GM18526 (cell line): ENCODE results near the gene CLCA2.

Source experiments
- POLR2A ChIP-seq: IDR thresholded peaks from 3 replicates; pipeline ENCODE4 v1.6.1; 2011; ENCODE audit not compliant: insufficient read length; ENCODE audit errors: extremely low read depth

The CLCA2 gene

DNA sequence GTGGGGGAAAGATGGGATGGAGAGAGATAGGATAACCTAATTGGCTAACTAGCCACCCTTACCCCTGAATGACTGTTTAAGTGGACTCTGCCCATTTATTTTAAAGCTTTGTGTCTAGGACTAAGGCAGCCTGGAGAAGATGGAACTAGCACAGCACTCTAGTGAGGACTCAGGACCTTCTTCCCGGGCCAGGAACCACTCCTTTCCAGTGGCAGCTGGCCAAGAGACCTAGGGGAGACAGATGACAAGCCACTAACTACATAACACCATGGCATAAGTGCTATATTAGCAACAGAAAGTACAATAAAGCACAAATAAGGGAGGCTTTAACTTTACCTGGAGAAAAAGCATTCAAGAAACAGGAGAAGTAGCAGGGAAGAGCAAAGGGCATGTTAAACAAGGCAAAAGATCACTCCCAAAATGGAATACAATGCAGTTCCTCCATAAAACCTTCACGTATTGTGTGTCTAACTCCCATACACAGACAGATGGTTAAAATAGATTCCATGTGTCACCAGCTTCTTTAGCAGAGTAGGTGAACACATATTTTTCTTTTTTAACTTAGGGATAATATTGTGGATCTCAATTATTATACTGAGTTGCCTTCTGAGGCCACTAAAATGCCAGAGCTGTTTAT, 65.4 kb downstream of the CLCA2 start:
- TF ChIP-seq POLR2A = no peak

DNA sequence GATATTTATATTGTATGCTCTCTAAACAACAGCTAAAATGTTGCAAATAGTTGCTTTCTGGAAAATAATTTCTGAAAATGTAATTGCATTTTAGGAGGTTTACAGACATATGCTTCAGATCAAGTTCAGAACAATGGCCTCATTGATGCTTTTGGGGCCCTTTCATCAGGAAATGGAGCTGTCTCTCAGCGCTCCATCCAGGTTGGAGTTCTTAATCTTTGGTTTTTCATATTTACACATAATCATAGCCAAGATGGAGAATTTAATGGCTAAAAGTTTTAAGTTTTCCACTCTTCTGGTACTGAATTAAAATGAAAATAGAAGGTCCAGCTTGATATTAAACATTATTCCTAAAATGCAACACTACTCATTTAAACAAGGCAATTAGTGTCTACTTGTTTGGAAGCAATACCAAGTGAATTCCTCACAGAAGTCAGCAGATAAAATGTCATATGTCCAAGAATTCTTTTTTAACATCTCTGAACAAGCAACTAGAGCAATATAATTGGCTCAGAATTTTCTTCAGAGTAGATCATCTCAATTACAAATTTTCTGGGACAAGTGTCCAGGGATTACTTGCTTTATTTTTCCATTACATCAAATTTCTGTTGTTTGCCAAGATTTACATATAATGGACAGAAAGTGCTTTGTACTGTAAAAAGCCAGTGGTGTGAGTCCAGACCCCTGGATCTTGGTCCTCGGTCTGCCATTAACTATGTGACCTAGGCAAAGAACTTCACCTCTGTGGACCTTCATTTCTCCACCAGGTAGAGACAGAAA, 67.4 kb downstream of the CLCA2 start:
- no peak for TF ChIP-seq POLR2A

- no peak for TF ChIP-seq POLR2A
Measured at GRCh38 chr1:86498281-86498680, 74.3 kb downstream of the CLCA2 start.

DNA sequence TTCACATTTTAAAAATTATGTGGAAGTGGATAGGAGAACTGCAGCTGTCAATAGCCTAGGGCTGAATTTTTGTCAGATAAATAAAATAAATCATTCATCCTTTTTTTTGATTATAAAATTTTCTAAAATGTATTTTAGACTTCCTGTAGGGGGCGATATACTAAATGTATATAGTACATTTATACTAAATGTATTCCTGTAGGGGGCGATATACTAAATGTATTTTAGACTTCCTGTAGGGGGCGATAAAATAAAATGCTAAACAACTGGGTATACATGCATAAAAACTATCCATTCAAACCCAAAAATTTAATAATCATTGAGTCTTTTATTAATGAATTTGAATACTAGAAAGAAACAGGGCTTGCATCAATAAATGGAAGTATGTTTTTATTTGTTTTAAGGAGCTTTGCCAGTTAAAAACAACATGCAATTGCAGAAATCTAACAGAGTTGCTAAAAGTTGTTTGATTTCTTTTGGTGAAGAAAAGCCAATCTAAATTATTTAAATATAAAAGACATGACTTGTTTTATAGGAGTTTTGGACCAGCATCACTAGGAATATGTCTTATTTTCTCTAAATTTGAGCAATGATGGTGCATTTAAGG, 76.1 kb downstream of the CLCA2 start:
- TF ChIP-seq POLR2A = no peak

- no peak for TF ChIP-seq POLR2A
Measured at GRCh38 chr1:86500714-86501113, 76.7 kb downstream of the CLCA2 start.

GRCh38 chr1:86502721-86503405, 78.9 kb downstream of the CLCA2 start:
- no peak for TF ChIP-seq POLR2A

GRCh38 chr1:86503406-86504136, 79.6 kb downstream of the CLCA2 start:
- no peak for TF ChIP-seq POLR2A

DNA sequence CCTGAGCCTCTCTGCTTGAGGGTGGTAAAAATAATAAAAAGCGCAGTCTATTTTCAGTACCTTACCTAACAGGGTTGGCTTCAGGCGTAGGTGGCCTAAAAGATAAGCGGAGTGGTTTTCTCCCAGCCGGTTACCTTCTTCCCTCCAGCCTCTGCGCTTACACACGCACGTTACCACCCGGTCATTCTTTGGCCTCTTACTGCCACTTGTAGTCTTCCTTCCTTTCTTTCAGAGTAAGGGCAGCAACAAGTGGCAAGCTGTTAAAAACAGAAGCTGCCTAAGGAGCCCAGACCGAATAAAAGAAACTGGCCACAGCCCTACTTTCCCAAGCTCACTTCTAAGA, 80.1 kb downstream of the CLCA2 start:
- no peak for TF ChIP-seq POLR2A

GRCh38 chr1:86504895-86505563, 81.1 kb downstream of the CLCA2 start:
- no peak for TF ChIP-seq POLR2A

DNA sequence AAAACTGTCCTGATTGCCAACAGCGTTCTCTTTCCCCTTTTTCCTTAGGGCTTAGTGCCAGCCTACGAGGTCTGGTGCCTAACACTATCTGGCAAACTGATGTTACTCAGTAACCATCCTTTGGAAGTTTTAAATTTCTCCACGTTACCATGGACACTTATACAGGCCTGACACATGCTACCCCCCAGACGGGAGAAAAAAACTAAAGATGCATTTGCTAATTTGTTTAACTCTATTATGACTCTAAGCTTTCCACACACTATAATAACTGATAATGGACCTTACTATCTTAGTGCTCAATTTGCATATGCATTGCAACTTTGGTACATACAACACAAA, 81.6 kb downstream of the CLCA2 start:
- no peak for TF ChIP-seq POLR2A
